Endothelial cell of umbilical vein (primary cell): ENCODE results near the gene CATSPERD. TPM values are rescaled to one million over a fixed set of nuclear protein-coding genes. Genes with fewer than 3 reads are reported as not detected.

Source experiments
- BruUV-seq: library from RNA; stranded (reverse); fragments of 400-500 nt; replicated peaks from 2 replicates; lab custom pipeline; 2021; lab: Mats Ljungman, UMichigan
- CTCF ChIA-PET: fragments of 300-600, 350-600 bp; sonication (Branson Sonifier 250); formaldehyde crosslinking; loops from one replicate; lab custom pipeline; 2021; ENCODE audit warnings: antibody characterized with exemption, inconsistent platforms; lab: Charles Lee
- POLR2A ChIA-PET: fragments of 300-600, 350-600 bp; sonication (Branson Sonifier 250); formaldehyde crosslinking; loops from one replicate; lab custom pipeline; 2021; ENCODE audit warnings: antibody characterized with exemption, inconsistent platforms; lab: Charles Lee
- DNase-seq: peaks from one replicate; pipeline ENCODE4 v3.0.0-alpha.2; 2011; ENCODE audit warnings: low read depth, low spot score
- FAIRE-seq: peaks from 2 replicates; lab custom pipeline; 2011; peaks lifted over from hg19 to GRCh38; lab: Jason Lieb, UNC
- H2AFZ ChIP-seq: 2 replicates; pipeline ENCODE4 v1.6.0; 2012; ENCODE audit warnings: low read depth, low read length, control low read depth, inconsistent platforms
- H3K27ac ChIP-seq: 2 replicates; pipeline ENCODE4 v1.5.1; 2011; ENCODE audit warnings: low read depth, mild to moderate bottlenecking, control low read depth, low read length, moderate library complexity; ENCODE audit not compliant: insufficient read depth
- H3K27me3 ChIP-seq, 2 experiments: 2 replicates each; pipeline versions ENCODE4 v1.6.0 to v1.6.1; 2011; ENCODE audit warnings: low read length in 2 of 2, mixed read lengths in 1 of 2; ENCODE audit not compliant: control insufficient read depth in 2 of 2, insufficient read depth in 2 of 2
- H3K36me3 ChIP-seq, 2 experiments: 2 replicates in 1 of 2; 3 replicates in 1 of 2; pipeline ENCODE4 v1.5.1; 2011; ENCODE audit warnings: low read length in 2 of 2, mild to moderate bottlenecking in 1 of 2, moderate library complexity in 1 of 2; ENCODE audit not compliant: control insufficient read depth in 2 of 2, insufficient read depth in 2 of 2; ENCODE audit errors: extremely low read depth in 1 of 2
- H3K4me1 ChIP-seq: 3 replicates; pipeline ENCODE4 v1.5.1; 2011; ENCODE audit warnings: mild to moderate bottlenecking, low read length; ENCODE audit not compliant: control insufficient read depth, insufficient read depth; ENCODE audit errors: extremely low read depth
- H3K4me2 ChIP-seq: 2 replicates; pipeline ENCODE4 v1.6.1; 2011; ENCODE audit warnings: low read length, control low read depth, mixed read lengths; ENCODE audit not compliant: insufficient read depth
- H3K4me3 ChIP-seq, 3 experiments: fragments of 200-600 bp in 1 of 3; sonication (generic), shearing (Covaris generic) in 1 of 3; replicated peaks in 1 of 3; 2 replicates each; pipeline ENCODE4 v1.5.1; 2011 to 2016; ENCODE audit warnings: control low read depth in 3 of 3, low read length in 3 of 3, mild to moderate bottlenecking in 2 of 3, inconsistent platforms in 1 of 3, low read depth in 1 of 3, moderate library complexity in 1 of 3; ENCODE audit not compliant: insufficient read depth in 1 of 3
- H3K79me2 ChIP-seq: 2 replicates; pipeline ENCODE4 v1.6.0; 2012; ENCODE audit warnings: low read length, inconsistent platforms; ENCODE audit not compliant: control insufficient read depth, insufficient read depth
- H3K9ac ChIP-seq: replicated peaks from 2 replicates; pipeline ENCODE3; 2011; ENCODE audit warnings: low read length, control low read depth; ENCODE audit not compliant: insufficient read depth; ENCODE audit errors: extremely low read depth
- H3K9me1 ChIP-seq: replicated peaks from 3 replicates; pipeline ENCODE4 v1.6.0; 2011; ENCODE audit warnings: mild to moderate bottlenecking, low read length; ENCODE audit not compliant: control insufficient read depth, insufficient read depth; ENCODE audit errors: extremely low read depth
- H3K9me3 ChIP-seq: replicated peaks from 2 replicates; pipeline ENCODE4 v1.5.1; 2012; ENCODE audit warnings: low read length, inconsistent platforms; ENCODE audit not compliant: control insufficient read depth, insufficient read depth
- H4K20me1 ChIP-seq: replicated peaks from 2 replicates; pipeline ENCODE3; 2011; ENCODE audit warnings: mild to moderate bottlenecking, low read length; ENCODE audit not compliant: control insufficient read depth, insufficient read depth; ENCODE audit errors: extremely low read depth
- EZH2 ChIP-seq: IDR thresholded peaks from 2 replicates; pipeline ENCODE4 v1.6.1; 2012; ENCODE audit warnings: borderline replicate concordance, low read depth, mild to moderate bottlenecking, moderate library complexity, low read length, inconsistent platforms; ENCODE audit not compliant: severe bottlenecking
- FOS ChIP-seq: IDR thresholded peaks from 2 replicates; pipeline ENCODE4 v1.6.1; 2011; ENCODE audit warnings: mild to moderate bottlenecking, low read length, moderate library complexity, borderline replicate concordance; ENCODE audit not compliant: insufficient read depth
- GATA2 ChIP-seq: IDR thresholded peaks from 2 replicates; pipeline ENCODE4 v1.7.0; 2011; ENCODE audit warnings: low read depth, mild to moderate bottlenecking, moderate library complexity, mixed read lengths, low read length; ENCODE audit not compliant: insufficient read length, insufficient read depth
- JUN ChIP-seq: IDR thresholded peaks from 2 replicates; pipeline ENCODE4 v1.6.1; 2011; ENCODE audit warnings: borderline replicate concordance, low read depth; ENCODE audit not compliant: insufficient read length, insufficient read depth
- MYC ChIP-seq: IDR thresholded peaks from one replicate; pipeline ENCODE4 v1.6.1; 2011; ENCODE audit warnings: mild to moderate bottlenecking, low read depth, low read length
- POLR2A ChIP-seq: IDR thresholded peaks from 2 replicates; pipeline ENCODE4 v1.6.1; 2012; ENCODE audit warnings: low read depth, mild to moderate bottlenecking, control low read depth, low read length
- POLR2AphosphoS5 ChIP-seq: IDR thresholded peaks from 2 replicates; pipeline ENCODE4 v1.6.1; 2012; ENCODE audit warnings: low read depth, mild to moderate bottlenecking, control low read depth, low read length, moderate library complexity; ENCODE audit not compliant: insufficient read depth
- dilution Hi-C: fragments of 300-500 bp; cut with MboI; formaldehyde crosslinking; loops from one replicate; pipeline ENCODE4 v1.15.0; 2019; ENCODE audit warnings: low sequenced_read_pairs; ENCODE audit not compliant: extremely low pct_ligation_motif_present
- intact Hi-C: fragments of 100-400 bp; cut with micrococcal nuclease; formaldehyde crosslinking; loops from one replicate; pipeline ENCODE4 v1.10.0; 2022
- polyA plus RNA-seq, 4 experiments: library from polyadenylated mRNA; depleted of rRNA in 3 of 4; stranded (reverse) in 3 of 4; unstranded in 1 of 4; fragments of >200 nt; gene quantifications; 2 replicates each; pipeline versions ENCODE4 v1.2.1 to v1.2.3, GENCODE V29; 2011 to 2012; ENCODE audit warnings: missing spikeins in 1 of 4
- total RNA-seq: library from RNA; stranded (reverse); gene quantifications from 2 replicates; pipeline ENCODE4 v1.2.3, GENCODE V29; 2021
- TF ChIP-seq, protein P1 (sequence below): IDR thresholded peaks from 2 replicates; pipeline ENCODE4 v1.6.1; 2011; ENCODE audit not compliant: insufficient read depth, insufficient read length
- TF ChIP-seq, protein P2 (sequence below), 2 donors: IDR thresholded peaks; 1 replicate in 1 of 2; 2 replicates in 1 of 2; pipeline ENCODE4 v1.5.1; 2011; ENCODE audit warnings: low read length in 2 of 2, mild to moderate bottlenecking in 2 of 2, moderate library complexity in 2 of 2, control low read depth in 1 of 2, inconsistent platforms in 1 of 2, low read depth in 1 of 2; ENCODE audit not compliant: insufficient read depth in 1 of 2; ENCODE audit errors: extremely low read depth in 1 of 2

The CATSPERD gene
- total and polyA plus RNA-seq, 2 donors (not counting 3 experiments of a cell fraction or from before 2014, with no cell fraction given), result not detected

DNA sequence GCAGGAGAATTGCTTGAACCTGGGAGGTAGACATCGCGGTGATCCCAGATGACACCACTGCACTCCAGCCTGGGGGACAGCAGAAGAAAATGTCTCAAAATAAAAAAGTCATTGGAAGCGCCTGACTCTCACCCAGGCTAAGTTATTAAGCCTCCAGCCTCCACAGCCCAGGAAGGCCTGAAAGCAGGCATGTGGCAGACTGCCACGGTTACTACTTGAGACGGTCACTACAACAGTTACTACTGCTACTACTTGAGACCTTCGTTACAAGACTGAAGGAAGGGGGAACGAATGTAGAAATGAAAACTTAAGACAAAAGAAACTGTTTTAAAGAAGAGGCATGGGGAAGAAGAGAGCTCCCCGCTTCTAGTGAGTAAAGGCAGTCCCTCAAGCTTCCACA is 54.5 kb downstream of the CATSPERD start:
- Histone ChIP-seq H3K9me1 (no peaks in the 10 kb centered on the region), H2AFZ (no peak overlapping the region), H3K27ac (no peak overlapping the region), H3K4me1 (no peaks in the 10 kb centered on the region), H3K36me3 (no peaks in the 10 kb centered on the region), H3K4me3 (no peak overlapping the region), H4K20me1 (no peaks in the 10 kb centered on the region), H3K79me2 (no peaks in the 10 kb centered on the region), H3K27me3 (no peaks in the 10 kb centered on the region), H3K9ac (no peak overlapping the region), H3K4me2 (no peak overlapping the region), H3K9me3 (no peaks in the 10 kb centered on the region)
- no TSS peak for BruUV-seq
- dilution Hi-C loops (no loop called here), intact Hi-C loops (no loop called here)
- DNase-seq (no peak), FAIRE-seq (no peak)
- TF ChIP-seq, protein P1, sequence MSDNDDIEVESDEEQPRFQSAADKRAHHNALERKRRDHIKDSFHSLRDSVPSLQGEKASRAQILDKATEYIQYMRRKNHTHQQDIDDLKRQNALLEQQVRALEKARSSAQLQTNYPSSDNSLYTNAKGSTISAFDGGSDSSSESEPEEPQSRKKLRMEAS, result no peak
- no peak for TF ChIP-seq EZH2
- TF ChIP-seq MYC, result no peak
- CTCF ChIA-PET, result interaction anchor here (1.1 to 2.2 kb wide), 3 partner anchors 18 to 247 kb away, joined by 5 to 6 read pairs (median 6); no protein-coding TSS in a partner anchor
- POLR2A ChIA-PET, result no interaction called here

DNA sequence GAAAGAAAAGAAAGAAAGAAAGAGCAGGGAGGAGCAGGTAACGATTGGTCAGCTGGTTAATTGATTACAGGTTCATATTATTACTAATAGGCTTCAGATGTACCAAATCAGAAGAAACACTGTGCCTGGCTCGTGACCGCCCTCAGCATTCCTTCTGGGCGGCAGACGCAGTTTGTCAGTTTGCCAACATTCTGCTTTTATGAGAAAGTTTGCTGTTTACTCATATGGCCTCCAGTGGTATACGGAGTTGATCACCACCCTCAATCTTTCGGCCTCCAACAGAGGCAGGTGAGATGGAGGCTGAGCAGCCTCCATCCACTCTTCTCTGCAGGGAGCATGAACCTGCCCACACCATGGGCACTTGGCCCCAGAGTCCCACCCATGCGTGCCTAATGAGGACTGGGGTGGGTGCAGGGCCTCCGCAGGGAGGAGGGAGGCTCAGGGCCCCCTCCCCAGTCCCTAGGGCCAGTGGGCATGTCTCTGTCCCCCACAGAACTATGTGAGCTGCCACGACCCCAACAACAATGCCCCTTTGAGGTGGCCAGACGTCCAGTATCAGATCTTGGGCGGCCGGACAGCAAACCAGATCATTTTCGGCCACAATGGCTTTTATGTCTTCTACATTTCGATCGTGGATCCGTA is 55.4 kb downstream of the CATSPERD start:
- ChIA-PET CTCF (interaction anchor here (0.7 to 2.2 kb wide), 2 partner anchors 54 to 246 kb away, joined by 3 to 6 read pairs; no protein-coding TSS in a partner anchor), POLR2A (no interaction called here)
- dilution Hi-C loops, result no loop called here
- no peak for TF ChIP-seq EZH2
- TF ChIP-seq, protein P2, sequence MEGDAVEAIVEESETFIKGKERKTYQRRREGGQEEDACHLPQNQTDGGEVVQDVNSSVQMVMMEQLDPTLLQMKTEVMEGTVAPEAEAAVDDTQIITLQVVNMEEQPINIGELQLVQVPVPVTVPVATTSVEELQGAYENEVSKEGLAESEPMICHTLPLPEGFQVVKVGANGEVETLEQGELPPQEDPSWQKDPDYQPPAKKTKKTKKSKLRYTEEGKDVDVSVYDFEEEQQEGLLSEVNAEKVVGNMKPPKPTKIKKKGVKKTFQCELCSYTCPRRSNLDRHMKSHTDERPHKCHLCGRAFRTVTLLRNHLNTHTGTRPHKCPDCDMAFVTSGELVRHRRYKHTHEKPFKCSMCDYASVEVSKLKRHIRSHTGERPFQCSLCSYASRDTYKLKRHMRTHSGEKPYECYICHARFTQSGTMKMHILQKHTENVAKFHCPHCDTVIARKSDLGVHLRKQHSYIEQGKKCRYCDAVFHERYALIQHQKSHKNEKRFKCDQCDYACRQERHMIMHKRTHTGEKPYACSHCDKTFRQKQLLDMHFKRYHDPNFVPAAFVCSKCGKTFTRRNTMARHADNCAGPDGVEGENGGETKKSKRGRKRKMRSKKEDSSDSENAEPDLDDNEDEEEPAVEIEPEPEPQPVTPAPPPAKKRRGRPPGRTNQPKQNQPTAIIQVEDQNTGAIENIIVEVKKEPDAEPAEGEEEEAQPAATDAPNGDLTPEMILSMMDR (IDR thresholded peaks at IDR 0.05; ENCODE audit: extremely low read depth in 1 of 2, insufficient read depth in 1 of 2, low read depth in 1 of 2, low read length in 2 of 2), result no peak
- no peak for TF ChIP-seq GATA2
- TF ChIP-seq JUN, result no peak
- no peak for TF ChIP-seq MYC
- TF ChIP-seq FOS, result no peak
- TF ChIP-seq POLR2A, result no peak
- no peak for TF ChIP-seq POLR2AphosphoS5
- TF ChIP-seq, protein P1, result no peak
- FAIRE-seq (no peak), DNase-seq (no peak)
- Histone ChIP-seq H3K4me1 (no peaks in the 10 kb centered on the region), H3K4me3 (no peak overlapping the region), H3K79me2 (no peaks in the 10 kb centered on the region), H4K20me1 (no peaks in the 10 kb centered on the region), H3K27ac (no peak overlapping the region), H3K4me2 (no peak overlapping the region), H3K9me3 (no peaks in the 10 kb centered on the region), H2AFZ (no peak overlapping the region), H3K9ac (no peak overlapping the region), H3K27me3 (no peaks in the 10 kb centered on the region), H3K36me3 (no peaks in the 10 kb centered on the region), H3K9me1 (no peaks in the 10 kb centered on the region)
- no TSS peak for BruUV-seq
- intact Hi-C loops, result no loop called here
